ENCODE data around the gene FSTL4. TPM values are rescaled to one million over a fixed set of nuclear protein-coding genes. Genes with fewer than 3 reads are reported as not detected.

FSTL4 gene
- total and polyA plus RNA-seq, 2 experiments from 2014 or later: 1.4 to 2.8 TPM

DNA sequence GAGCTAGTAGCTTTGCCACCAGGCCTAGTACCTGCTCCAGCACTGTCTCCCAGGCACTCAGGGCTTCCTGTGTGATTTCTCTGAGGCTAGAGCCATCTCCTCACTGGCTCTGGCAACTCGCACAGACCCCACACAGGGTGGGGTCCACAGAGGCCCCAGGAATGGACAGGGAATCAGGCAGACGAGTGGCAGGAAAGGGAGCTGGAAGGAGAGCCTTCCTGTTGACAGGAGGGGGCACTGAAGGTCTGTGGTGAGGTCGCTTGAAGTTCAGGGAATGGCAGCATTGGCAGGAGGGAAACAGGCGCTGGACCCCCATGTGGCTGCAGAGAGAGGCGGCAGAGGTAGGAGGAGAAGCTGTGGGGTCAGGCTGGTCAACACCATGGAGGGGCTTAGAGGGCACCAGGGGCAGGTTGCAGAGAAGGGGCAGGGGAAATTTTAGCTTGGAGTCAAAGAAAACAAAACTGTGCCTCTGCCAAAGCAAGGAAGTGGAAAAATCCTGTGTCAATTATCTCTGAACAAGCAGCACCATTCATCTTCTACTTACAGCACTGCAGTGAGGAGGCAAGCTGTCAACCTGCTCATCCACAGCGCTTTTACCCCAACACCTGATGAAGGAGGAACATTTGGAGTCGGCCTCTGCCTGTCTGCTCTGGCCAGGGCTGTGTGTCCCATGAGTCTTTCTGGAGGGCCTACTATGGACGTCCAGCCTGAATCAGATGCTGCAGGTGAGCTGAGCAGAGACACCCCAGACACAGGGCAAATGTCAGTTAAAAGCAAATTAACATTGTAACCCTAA, 270.2 kb downstream of the FSTL4 start:
- Histone ChIP-seq H4K20me1 (replicated peaks; ENCODE audit: insufficient read depth) (no peaks in the 10 kb centered on the region), H3K4me3 (no peak overlapping the region), H3K27ac (ENCODE audit: low read depth) (no peak overlapping the region), H2AFZ (no peak overlapping the region), H3K4me1 (ENCODE audit: insufficient read depth) (peaks cover 36% of the 10 kb centered on the region), H3K27me3 (ENCODE audit: insufficient read depth) (no peaks in the 10 kb centered on the region), H3K36me3 (ENCODE audit: insufficient read depth) (no peaks in the 10 kb centered on the region), H3K4me2 (no peak overlapping the region), H3K9me2 (ENCODE audit: insufficient read depth) (0 out of 2 replicates have a peak, but pooled peaks cover 3% of the 10 kb centered on the region), H3F3A (replicated peaks; ENCODE audit: low read depth) (no peaks in the 10 kb centered on the region), H3K79me2 (replicated peaks; ENCODE audit: insufficient read depth) (no peaks in the 10 kb centered on the region)
- DNase-seq (ENCODE audit: low spot score): peak; percentile 39
- peak; percentile 73 for ATAC-seq
- Mint-ChIP-seq H3K36me3 (ENCODE audit: low read depth) (no peaks in the 10 kb centered on the region), H3K4me3 (no peak overlapping the region), H3K4me1 (peaks cover 50% of the 10 kb centered on the region), H3K27me3 (ENCODE audit: insufficient read depth, low read depth, poor library complexity) (peaks cover 24% of the 10 kb centered on the region), H3K27ac (no peak overlapping the region; the same call in 1 of the 2 replicates), H3K9me3 (no peaks in the 10 kb centered on the region; the same call in 1 of the 3 replicates)
- no peak for TF ChIP-seq ZNF114 (CRISPR knock-in tag; IDR thresholded peaks at IDR 0.05)
- TF ChIP-seq, protein P1, sequence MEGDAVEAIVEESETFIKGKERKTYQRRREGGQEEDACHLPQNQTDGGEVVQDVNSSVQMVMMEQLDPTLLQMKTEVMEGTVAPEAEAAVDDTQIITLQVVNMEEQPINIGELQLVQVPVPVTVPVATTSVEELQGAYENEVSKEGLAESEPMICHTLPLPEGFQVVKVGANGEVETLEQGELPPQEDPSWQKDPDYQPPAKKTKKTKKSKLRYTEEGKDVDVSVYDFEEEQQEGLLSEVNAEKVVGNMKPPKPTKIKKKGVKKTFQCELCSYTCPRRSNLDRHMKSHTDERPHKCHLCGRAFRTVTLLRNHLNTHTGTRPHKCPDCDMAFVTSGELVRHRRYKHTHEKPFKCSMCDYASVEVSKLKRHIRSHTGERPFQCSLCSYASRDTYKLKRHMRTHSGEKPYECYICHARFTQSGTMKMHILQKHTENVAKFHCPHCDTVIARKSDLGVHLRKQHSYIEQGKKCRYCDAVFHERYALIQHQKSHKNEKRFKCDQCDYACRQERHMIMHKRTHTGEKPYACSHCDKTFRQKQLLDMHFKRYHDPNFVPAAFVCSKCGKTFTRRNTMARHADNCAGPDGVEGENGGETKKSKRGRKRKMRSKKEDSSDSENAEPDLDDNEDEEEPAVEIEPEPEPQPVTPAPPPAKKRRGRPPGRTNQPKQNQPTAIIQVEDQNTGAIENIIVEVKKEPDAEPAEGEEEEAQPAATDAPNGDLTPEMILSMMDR (conservative IDR thresholded peaks at IDR 0.05; ENCODE audit: low read depth in 2 of 2): peak; percentile 25 to 67; a peak in 3 of 4 replicates

DNA sequence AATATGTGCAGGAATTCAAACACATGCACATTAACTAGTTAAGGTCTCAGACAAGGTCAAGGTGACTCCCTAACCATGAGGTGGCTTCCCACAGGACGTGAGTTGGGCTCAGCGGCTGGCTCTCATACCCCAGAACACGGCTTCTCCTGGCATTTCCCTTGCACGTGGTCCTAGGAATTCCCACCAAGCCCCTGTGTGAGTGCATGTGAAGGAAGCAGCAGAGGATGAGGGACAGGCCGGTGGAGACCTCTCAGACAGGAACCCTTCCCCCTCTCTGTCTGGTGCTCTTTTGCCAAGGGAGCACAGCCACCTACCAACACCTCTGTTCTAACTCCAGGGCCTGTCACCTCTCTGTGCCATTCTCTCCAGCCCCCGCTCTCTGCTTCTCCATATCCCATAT, 271.0 kb downstream of the FSTL4 start:
- Histone ChIP-seq H3K4me2 (0 out of 2 replicates have a peak overlapping the region, but pooled peaks have one; percentile 45), H3K79me2 (replicated peaks; ENCODE audit: insufficient read depth) (no peaks in the 10 kb centered on the region), H3K9me2 (ENCODE audit: insufficient read depth) (0 out of 2 replicates have a peak, but pooled peaks cover 3% of the 10 kb centered on the region), H2AFZ (no peak overlapping the region), H4K20me1 (replicated peaks; ENCODE audit: insufficient read depth) (no peaks in the 10 kb centered on the region), H3K27ac (ENCODE audit: low read depth) (no peak overlapping the region), H3K4me3 (no peak overlapping the region), H3K27me3 (ENCODE audit: insufficient read depth) (no peaks in the 10 kb centered on the region), H3F3A (replicated peaks; ENCODE audit: low read depth) (no peaks in the 10 kb centered on the region), H3K36me3 (ENCODE audit: insufficient read depth) (no peaks in the 10 kb centered on the region), H3K4me1 (ENCODE audit: insufficient read depth) (peaks cover 36% of the 10 kb centered on the region)
- peak; percentile 16; the same call in 1 of the 3 replicates for ATAC-seq
- H3K4me3 Mint-ChIP-seq: no peak overlapping the region
- TF ChIP-seq EZH2 (IDR thresholded peaks at IDR 0.05; ENCODE audit: low read depth, unreplicated experiment): no peak
- no peak for TF ChIP-seq EZH2phosphoT487 (IDR thresholded peaks at IDR 0.05; ENCODE audit: unreplicated experiment)
- H3K27ac Mint-ChIP-seq: no peak overlapping the region
- H3K9me3 Mint-ChIP-seq: no peaks in the 10 kb centered on the region; the same call in 2 of the 3 replicates
- H3K4me1 Mint-ChIP-seq: peaks cover 48% of the 10 kb centered on the region
- peaks cover 22% of the 10 kb centered on the region for H3K27me3 Mint-ChIP-seq (ENCODE audit: insufficient read depth, low read depth, poor library complexity)
- no peak for DNase-seq (ENCODE audit: low spot score)
- H3K36me3 Mint-ChIP-seq (ENCODE audit: low read depth): no peaks in the 10 kb centered on the region

DNA sequence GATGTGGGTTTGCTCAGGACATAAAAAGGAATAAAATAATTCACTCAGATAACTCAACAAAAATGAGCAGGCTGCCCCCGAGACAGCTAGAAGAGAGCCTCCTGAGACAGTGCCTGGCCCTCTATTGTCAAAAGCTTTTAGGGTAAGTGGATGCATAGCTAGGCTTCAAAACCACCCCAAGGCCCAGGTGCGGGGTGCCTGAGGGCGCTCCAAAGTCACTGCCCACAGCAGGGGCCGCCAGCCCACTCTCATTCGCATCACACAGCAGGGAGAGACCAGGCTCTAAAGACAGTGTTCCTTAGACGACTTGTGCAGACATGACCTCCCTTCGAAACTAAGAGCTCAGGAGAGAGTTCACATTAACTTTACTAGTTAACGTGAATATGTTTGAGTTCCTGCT, 271.5 kb downstream of the FSTL4 start:
- H3K4me2 ChIP-seq: peak overlapping the region; percentile 45; the same call in 1 of the 2 replicates
- DNase-seq (ENCODE audit: low spot score): peak; percentile 30
- peaks cover 22% of the 10 kb centered on the region for H3K27me3 Mint-ChIP-seq (ENCODE audit: insufficient read depth, low read depth, poor library complexity)
- TF ChIP-seq JUNB (IDR thresholded peaks at IDR 0.05; ENCODE audit: unreplicated experiment) (no peak), ZNF331 (CRISPR knock-in tag; IDR thresholded peaks at IDR 0.05; ENCODE audit: low read depth) (no peak)
- TF ChIP-seq, protein P1 (conservative IDR thresholded peaks at IDR 0.05; ENCODE audit: low read depth in 2 of 2): no peak
- TF ChIP-seq, protein P2, sequence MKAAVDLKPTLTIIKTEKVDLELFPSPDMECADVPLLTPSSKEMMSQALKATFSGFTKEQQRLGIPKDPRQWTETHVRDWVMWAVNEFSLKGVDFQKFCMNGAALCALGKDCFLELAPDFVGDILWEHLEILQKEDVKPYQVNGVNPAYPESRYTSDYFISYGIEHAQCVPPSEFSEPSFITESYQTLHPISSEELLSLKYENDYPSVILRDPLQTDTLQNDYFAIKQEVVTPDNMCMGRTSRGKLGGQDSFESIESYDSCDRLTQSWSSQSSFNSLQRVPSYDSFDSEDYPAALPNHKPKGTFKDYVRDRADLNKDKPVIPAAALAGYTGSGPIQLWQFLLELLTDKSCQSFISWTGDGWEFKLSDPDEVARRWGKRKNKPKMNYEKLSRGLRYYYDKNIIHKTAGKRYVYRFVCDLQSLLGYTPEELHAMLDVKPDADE (IDR thresholded peaks at IDR 0.05): no peak

More for the DNA sequence above, 271.5 kb downstream of the FSTL4 start:
- Histone ChIP-seq H3K4me3 (no peak overlapping the region), H3K27me3 (ENCODE audit: insufficient read depth) (no peaks in the 10 kb centered on the region), H3K36me3 (ENCODE audit: insufficient read depth) (no peaks in the 10 kb centered on the region), H3K9me2 (ENCODE audit: insufficient read depth) (0 out of 2 replicates have a peak, but pooled peaks cover 3% of the 10 kb centered on the region), H4K20me1 (replicated peaks; ENCODE audit: insufficient read depth) (no peaks in the 10 kb centered on the region), H3K4me1 (ENCODE audit: insufficient read depth) (peaks cover 36% of the 10 kb centered on the region), H2AFZ (no peak overlapping the region), H3F3A (replicated peaks; ENCODE audit: low read depth) (no peaks in the 10 kb centered on the region), H3K27ac (ENCODE audit: low read depth) (no peak overlapping the region), H3K79me2 (replicated peaks; ENCODE audit: insufficient read depth) (no peaks in the 10 kb centered on the region)
- no peaks in the 10 kb centered on the region; the same call in 2 of the 3 replicates for H3K9me3 Mint-ChIP-seq
- peak; percentile 71 for ATAC-seq
- H3K4me3 Mint-ChIP-seq: no peak overlapping the region
- peaks cover 48% of the 10 kb centered on the region for H3K4me1 Mint-ChIP-seq
- H3K27ac Mint-ChIP-seq: no peak overlapping the region
- H3K36me3 Mint-ChIP-seq (ENCODE audit: low read depth): no peaks in the 10 kb centered on the region
